EL (cell line): ENCODE measurements around the gene MIER2.

Experiments
- DNase-seq: peaks from one replicate; pipeline ENCODE4 v3.0.0-alpha.2; 2016

The MIER2 gene

GRCh38 chr19:377801-378581 lies 33.4 kb upstream of the MIER2 start:
- no peak for DNase-seq

GRCh38 chr19:376111-376470 lies 31.5 kb upstream of the MIER2 start:
- no peak for DNase-seq

GRCh38 chr19:375395-376110 lies 31.0 kb upstream of the MIER2 start:
- DNase-seq, result no peak

- DNase-seq, result no peak
Observed at GRCh38 chr19:374886-375235, 30.3 kb upstream of the MIER2 start.

- DNase-seq, result no peak
Observed at GRCh38 chr19:374183-374885, 29.7 kb upstream of the MIER2 start.

- no peak for DNase-seq
Observed at GRCh38 chr19:373391-374182, 29.0 kb upstream of the MIER2 start.

- DNase-seq, result peak; percentile 47
Observed at GRCh38 chr19:372306-372890, 27.8 kb upstream of the MIER2 start.

- no peak for DNase-seq
Observed at GRCh38 chr19:371501-372168, 27.0 kb upstream of the MIER2 start.

- DNase-seq, result no peak
Observed at GRCh38 chr19:370641-371330, 26.2 kb upstream of the MIER2 start.

GRCh38 chr19:369876-370275 lies 25.3 kb upstream of the MIER2 start:
- no peak for DNase-seq

- DNase-seq, result no peak
Observed at GRCh38 chr19:369256-369655, 24.7 kb upstream of the MIER2 start.

- DNase-seq, result no peak
Observed at GRCh38 chr19:368630-369024, 24.0 kb upstream of the MIER2 start.

- no peak for DNase-seq
Observed at GRCh38 chr19:367963-368629, 23.5 kb upstream of the MIER2 start.

- DNase-seq, result no peak
Observed at GRCh38 chr19:367561-367960, 23.0 kb upstream of the MIER2 start.

GRCh38 chr19:366951-367350 lies 22.4 kb upstream of the MIER2 start:
- DNase-seq, result no peak

- DNase-seq, result no peak
Observed at GRCh38 chr19:366205-366783, 21.7 kb upstream of the MIER2 start.

- DNase-seq, result no peak
Observed at GRCh38 chr19:364496-365287, 20.1 kb upstream of the MIER2 start.

- no peak for DNase-seq
Observed at GRCh38 chr19:362683-363082, 18.1 kb upstream of the MIER2 start.

GRCh38 chr19:362154-362553 lies 17.6 kb upstream of the MIER2 start:
- no peak for DNase-seq

- no peak for DNase-seq
Observed at GRCh38 chr19:359653-359925, 15.0 kb upstream of the MIER2 start.
